Measurements from ENCODE around the gene OCIAD2.

DNA sequence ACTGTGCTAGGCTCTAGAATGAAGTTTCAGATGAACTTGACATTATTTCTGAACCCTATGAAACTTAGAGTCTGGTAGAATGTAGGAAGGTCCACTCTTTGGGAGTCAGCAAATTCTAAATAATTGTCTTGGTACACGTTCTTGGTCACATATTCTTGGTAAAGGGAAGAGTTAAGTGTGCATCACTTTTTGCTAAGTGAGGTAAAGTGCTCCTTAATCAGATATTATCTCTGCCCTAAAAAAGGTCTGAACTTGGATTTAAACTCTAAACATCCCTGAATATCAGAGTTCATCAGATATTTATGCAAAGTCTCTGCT lies 7.2 kb downstream of the OCIAD2 start:
- no peak for TF ChIP-seq POLR2A (IDR thresholded peaks at IDR 0.05; ENCODE audit: low read depth, low read length)
- TF ChIP-seq POU2F2 (IDR thresholded peaks at IDR 0.05; ENCODE audit: low read depth, low read length), result no peak
- no peak for TF ChIP-seq TAF1 (IDR thresholded peaks at IDR 0.05; ENCODE audit: low read depth, low read length)
- TF ChIP-seq POLR2AphosphoS5 (IDR thresholded peaks at IDR 0.05; ENCODE audit: low read depth, low read length), result no peak

All from GM12891 (cell line).